Activated naive CD8-positive, alpha-beta T cell treated with anti-CD3 and anti-CD28 coated beads, Interleukin-2, amount 10 ng/mL, durations not matched to agents 7 days and 5 days (primary cell): Measurements from ENCODE around the gene RIC1. TPM values are rescaled to one million over a fixed set of nuclear protein-coding genes. Genes with fewer than 3 reads are reported as not detected.
A peak's percentile ranks its signal among the peaks of the same experiment; 100 is the strongest.
"Not testable (repeated sequence)": the region's sequence is repeated elsewhere in the genome, so short reads cannot be mapped to it uniquely, and the experiment has no call there.

Experiments
- ATAC-seq: fragments of 150-1000 bp; cut with Tn5 transposase; one replicate; pipeline ENCODE4 v1.10.0; 2021; ENCODE audit warnings: low read depth, moderate library complexity
- POLR2A ChIA-PET: fragments of 350-600 bp; sonication (Branson Sonifier 250); formaldehyde crosslinking; loops from one replicate; lab custom pipeline; 2021; ENCODE audit warnings: antibody characterized with exemption; lab: Charles Lee
- DNase-seq: peaks from one replicate; pipeline ENCODE4 v3.0.0; 2021
- H3K27ac Mint-ChIP-seq: one replicate; pipeline ENCODE4 v1.8.0; 2022; ENCODE audit warnings: mild to moderate bottlenecking, mixed read lengths
- H3K27me3 Mint-ChIP-seq: one replicate; pipeline ENCODE4 v1.8.0; 2022; ENCODE audit warnings: mild to moderate bottlenecking, moderate library complexity, mixed read lengths
- H3K36me3 Mint-ChIP-seq: one replicate; pipeline ENCODE4 v1.8.0; 2021; ENCODE audit warnings: mild to moderate bottlenecking, mixed read lengths
- H3K4me1 Mint-ChIP-seq: one replicate; pipeline ENCODE4 v1.8.0; 2021; ENCODE audit warnings: mixed read lengths
- H3K4me3 Mint-ChIP-seq: one replicate; pipeline ENCODE4 v1.8.0; 2022; ENCODE audit warnings: mild to moderate bottlenecking, moderate library complexity, mixed read lengths
- H3K9me3 Mint-ChIP-seq: one replicate; pipeline ENCODE4 v1.8.0; 2021; ENCODE audit warnings: mixed read lengths
- total RNA-seq, 2 experiments: library from RNA; stranded (reverse); gene quantifications; one replicate each; pipeline ENCODE4 v1.2.3, GENCODE V29; 2021

Gene RIC1
- total RNA-seq, 2 experiments from 2014 or later: 20.7 to 21.4 TPM

DNA sequence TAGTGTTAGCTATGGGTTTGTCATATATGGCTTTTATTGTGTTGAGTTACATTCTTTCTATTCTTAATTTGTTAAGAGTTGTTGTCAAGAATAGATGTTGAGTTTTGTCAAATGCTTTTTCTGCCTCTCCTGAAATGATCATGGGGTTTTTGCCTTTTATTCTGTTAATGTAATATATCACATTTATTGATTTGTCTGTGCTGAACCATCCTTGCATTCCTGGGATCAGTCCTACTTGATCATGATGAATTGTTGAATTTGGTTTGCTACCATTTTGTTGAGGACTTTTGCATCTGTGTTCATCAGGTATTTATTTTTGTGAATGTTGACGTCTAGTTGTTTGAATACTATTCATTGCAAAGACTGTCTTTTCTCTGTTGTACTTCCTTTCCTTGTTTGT lies 23.9 kb downstream of the RIC1 start:
- peaks cover 35% of the 10 kb centered on the region for H3K9me3 Mint-ChIP-seq
- H3K27me3 Mint-ChIP-seq: no peaks in the 10 kb centered on the region
- peaks cover 2% of the 10 kb centered on the region for H3K4me1 Mint-ChIP-seq
- ATAC-seq (no peak), DNase-seq (no peak)
- no peak overlapping the region for H3K27ac Mint-ChIP-seq
- H3K4me3 Mint-ChIP-seq: no peak overlapping the region
- H3K36me3 Mint-ChIP-seq: peaks cover 65% of the 10 kb centered on the region
- POLR2A ChIA-PET: interaction anchor here (0.6 to 1.5 kb wide), 3 partner anchors 12 to 36 kb away, joined by 3 to 4 read pairs (median 4); no protein-coding TSS in a partner anchor

- H3K27me3 Mint-ChIP-seq, POLR2A ChIA-PET, H3K4me3 Mint-ChIP-seq, DNase-seq, H3K27ac Mint-ChIP-seq, ATAC-seq: not testable (repeated sequence)
- H3K36me3 Mint-ChIP-seq: peaks cover 66% of the 10 kb centered on the region
- peaks cover 34% of the 10 kb centered on the region for H3K9me3 Mint-ChIP-seq
- peaks cover 29% of the 10 kb centered on the region for H3K4me1 Mint-ChIP-seq
Measured at GRCh38 chr9:5662804-5663203, 33.9 kb downstream of the RIC1 start.

- Mint-ChIP-seq H3K36me3 (peaks cover 69% of the 10 kb centered on the region), H3K27ac (no peak overlapping the region), H3K4me3 (no peak overlapping the region), H3K27me3 (no peaks in the 10 kb centered on the region), H3K4me1 (peaks cover 32% of the 10 kb centered on the region), H3K9me3 (peaks cover 31% of the 10 kb centered on the region)
- POLR2A ChIA-PET: interaction anchor here (1.3 kb wide), 1 partner anchor 13 kb away, joined by 3 read pairs; no protein-coding TSS in a partner anchor
- ATAC-seq: no peak
- DNase-seq: no peak
Measured at GRCh38 chr9:5665059-5665458, 36.2 kb downstream of the RIC1 start.

DNA sequence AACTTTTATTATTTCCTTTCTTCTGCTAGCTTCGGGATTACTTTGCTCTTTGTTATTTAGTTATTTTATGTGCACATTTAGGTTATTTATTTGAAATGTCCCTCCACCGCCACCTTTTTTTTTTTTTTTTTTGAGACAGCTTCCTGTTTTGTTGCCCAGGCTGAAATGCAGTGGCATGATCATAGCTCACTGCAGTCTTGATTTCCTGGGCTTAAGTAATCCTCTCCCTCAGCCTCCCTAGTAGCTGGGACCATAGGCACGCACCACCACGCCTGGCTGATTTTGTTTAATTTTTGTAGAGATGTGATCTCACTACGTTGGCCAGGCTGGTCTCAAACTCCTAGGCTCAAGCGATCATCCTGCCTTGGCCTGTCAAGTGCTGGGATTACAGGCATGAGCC lies 38.5 kb downstream of the RIC1 start:
- Mint-ChIP-seq H3K36me3 (peaks cover 50% of the 10 kb centered on the region), H3K9me3 (peaks cover 19% of the 10 kb centered on the region), H3K27me3 (no peaks in the 10 kb centered on the region), H3K27ac (no peak overlapping the region), H3K4me1 (peaks cover 40% of the 10 kb centered on the region), H3K4me3 (no peak overlapping the region)
- ATAC-seq (no peak), DNase-seq (no peak)
- POLR2A ChIA-PET: no interaction called here

DNA sequence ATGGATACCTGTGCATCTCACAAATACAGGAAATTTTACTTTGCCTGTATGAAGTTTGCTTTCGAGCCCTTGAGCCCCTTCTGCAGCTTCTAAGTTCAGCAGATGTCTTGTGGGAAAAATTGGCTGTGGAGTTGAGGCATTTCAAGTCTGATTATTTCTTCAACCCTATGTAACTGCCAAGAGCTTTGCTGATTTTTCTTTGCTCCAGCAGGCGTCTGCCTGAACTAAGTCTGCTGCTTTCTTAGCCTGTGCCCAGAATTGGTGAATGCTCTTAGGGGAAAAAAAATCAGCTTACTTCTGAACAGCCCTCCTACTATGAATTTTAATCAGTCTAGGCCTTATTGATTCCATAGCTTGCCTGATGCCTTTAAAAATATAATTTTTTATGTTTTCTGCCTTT lies 41.2 kb downstream of the RIC1 start:
- H3K4me1 Mint-ChIP-seq: peaks cover 32% of the 10 kb centered on the region
- no peaks in the 10 kb centered on the region for H3K27me3 Mint-ChIP-seq
- H3K36me3 Mint-ChIP-seq: peaks cover 33% of the 10 kb centered on the region
- H3K27ac Mint-ChIP-seq: no peak overlapping the region
- peaks cover 4% of the 10 kb centered on the region for H3K9me3 Mint-ChIP-seq
- no peak overlapping the region for H3K4me3 Mint-ChIP-seq
- ATAC-seq (no peak), DNase-seq (no peak)
- POLR2A ChIA-PET: no interaction called here

DNA sequence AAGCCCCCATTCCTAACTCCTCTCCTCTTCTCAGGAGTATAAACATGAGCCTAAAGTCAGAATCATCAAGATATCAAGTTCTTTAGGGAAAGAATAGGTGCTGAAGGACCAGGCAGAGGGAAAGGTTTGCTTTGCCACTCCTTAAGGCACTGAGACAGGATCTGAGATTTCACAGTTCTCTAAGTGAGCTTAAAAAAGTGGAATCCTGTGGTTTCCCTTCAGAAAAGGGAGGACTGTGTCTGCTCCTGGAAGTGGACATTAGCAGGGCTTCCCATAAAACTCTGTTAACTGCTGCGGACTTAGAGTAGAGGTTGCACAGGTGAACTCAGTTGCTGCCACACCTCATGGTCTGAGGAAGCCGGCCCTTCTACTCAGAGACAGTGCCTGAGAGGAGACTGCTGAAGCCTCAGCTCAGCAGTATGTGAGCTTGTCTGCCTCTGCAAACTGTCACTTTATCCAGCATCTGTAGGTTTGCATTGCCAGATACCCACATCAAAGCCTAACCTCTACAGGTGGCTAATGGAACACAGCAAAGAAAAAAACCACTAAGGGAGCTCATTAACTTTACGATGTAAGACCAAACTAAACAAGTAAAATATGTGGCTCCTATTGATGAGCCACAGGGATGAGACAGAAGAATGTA lies 42.9 kb downstream of the RIC1 start:
- Mint-ChIP-seq H3K4me3 (peak overlapping the region; percentile 23), H3K27me3 (no peaks in the 10 kb centered on the region), H3K27ac (peak overlapping the region; percentile 25), H3K9me3 (no peaks in the 10 kb centered on the region), H3K4me1 (peaks cover 23% of the 10 kb centered on the region), H3K36me3 (peaks cover 26% of the 10 kb centered on the region)
- DNase-seq (no peak), ATAC-seq (peak; percentile 97)
- POLR2A ChIA-PET: interaction anchor here (0.8 kb wide), 1 partner anchor 43 kb away, joined by 8 read pairs; the partner anchor contains the start of gene RIC1

GRCh38 chr9:5675046-5675445 lies 46.1 kb downstream of the RIC1 start:
- H3K27me3 Mint-ChIP-seq, POLR2A ChIA-PET, DNase-seq, ATAC-seq, H3K27ac Mint-ChIP-seq, H3K4me3 Mint-ChIP-seq, H3K9me3 Mint-ChIP-seq: not testable (repeated sequence)
- H3K36me3 Mint-ChIP-seq: peaks cover 16% of the 10 kb centered on the region
- H3K4me1 Mint-ChIP-seq: peaks cover 13% of the 10 kb centered on the region

DNA sequence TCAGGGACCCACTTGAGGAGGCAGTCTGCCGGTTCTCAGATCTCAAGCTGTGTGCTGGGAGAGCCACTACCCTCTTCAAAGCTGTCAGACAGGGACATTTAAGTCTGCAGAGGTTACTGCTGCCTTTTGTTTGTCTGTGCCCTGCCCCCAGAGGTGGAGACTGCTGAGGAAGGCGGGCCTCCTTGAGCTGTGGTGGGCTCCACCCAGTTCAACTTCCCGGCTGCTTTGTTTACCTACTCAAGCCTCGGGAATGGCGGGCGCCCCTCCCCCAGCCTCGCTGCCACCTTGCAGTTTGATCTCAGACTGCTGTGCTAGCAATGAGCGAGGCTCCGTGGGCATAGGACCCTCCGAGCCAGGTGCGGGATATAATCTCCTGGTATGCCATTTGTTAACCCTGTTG lies 54.7 kb downstream of the RIC1 start:
- Mint-ChIP-seq H3K36me3 (peaks cover 43% of the 10 kb centered on the region), H3K9me3 (peaks cover 25% of the 10 kb centered on the region)
- POLR2A ChIA-PET, ATAC-seq, H3K4me1 Mint-ChIP-seq, H3K27me3 Mint-ChIP-seq, DNase-seq, H3K4me3 Mint-ChIP-seq, H3K27ac Mint-ChIP-seq: not testable (repeated sequence)

DNA sequence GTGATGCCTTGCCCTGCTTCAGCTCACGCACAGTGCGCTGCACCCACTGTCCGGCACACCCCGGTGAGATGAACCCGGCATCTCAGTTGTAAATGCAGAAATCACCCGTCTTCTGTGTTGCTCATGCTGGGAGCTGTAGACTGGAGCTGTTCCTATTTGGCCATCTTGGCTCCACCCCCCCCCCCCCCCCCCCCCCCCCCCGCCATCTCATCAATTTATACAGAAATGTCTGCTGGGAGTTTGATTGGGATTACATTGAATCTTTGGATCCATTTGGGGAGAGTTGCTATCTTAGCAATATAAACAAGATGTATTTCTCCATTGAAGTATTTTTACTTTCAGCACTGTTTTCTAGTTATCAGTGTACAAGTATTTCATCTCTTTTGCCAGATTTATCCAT lies 55.2 kb downstream of the RIC1 start:
- DNase-seq (no peak), ATAC-seq (no peak)
- H3K27ac Mint-ChIP-seq: no peak overlapping the region
- peaks cover 42% of the 10 kb centered on the region for H3K36me3 Mint-ChIP-seq
- POLR2A ChIA-PET: no interaction called here
- no peak overlapping the region for H3K4me3 Mint-ChIP-seq
- no peaks in the 10 kb centered on the region for H3K27me3 Mint-ChIP-seq
- peaks cover 24% of the 10 kb centered on the region for H3K9me3 Mint-ChIP-seq
- peaks cover 7% of the 10 kb centered on the region for H3K4me1 Mint-ChIP-seq

- no peak overlapping the region for H3K27ac Mint-ChIP-seq
- ATAC-seq: no peak
- POLR2A ChIA-PET: interaction anchor here (0.7 kb wide), 1 partner anchor 87 kb away, joined by 4 read pairs; no protein-coding TSS in a partner anchor
- H3K27me3 Mint-ChIP-seq: no peaks in the 10 kb centered on the region
- peaks cover 3% of the 10 kb centered on the region for H3K4me1 Mint-ChIP-seq
- H3K36me3 Mint-ChIP-seq: peaks cover 17% of the 10 kb centered on the region
- DNase-seq: no peak
- no peak overlapping the region for H3K4me3 Mint-ChIP-seq
- peaks cover 8% of the 10 kb centered on the region for H3K9me3 Mint-ChIP-seq
Measured at GRCh38 chr9:5688109-5688508, 59.2 kb downstream of the RIC1 start.

GRCh38 chr9:5690278-5690677 lies 61.4 kb downstream of the RIC1 start:
- Mint-ChIP-seq H3K27me3 (no peaks in the 10 kb centered on the region), H3K27ac (no peak overlapping the region), H3K4me3 (no peak overlapping the region), H3K4me1 (peaks cover 3% of the 10 kb centered on the region), H3K9me3 (peaks cover 3% of the 10 kb centered on the region), H3K36me3 (peaks cover 7% of the 10 kb centered on the region)
- POLR2A ChIA-PET: no interaction called here
- ATAC-seq (no peak), DNase-seq (no peak)

GRCh38 chr9:5695860-5696259 lies 67.0 kb downstream of the RIC1 start:
- DNase-seq: no peak
- Mint-ChIP-seq H3K9me3 (no peaks in the 10 kb centered on the region), H3K36me3 (peaks cover 21% of the 10 kb centered on the region), H3K27me3 (no peaks in the 10 kb centered on the region), H3K4me3 (no peak overlapping the region), H3K4me1 (no peaks in the 10 kb centered on the region), H3K27ac (no peak overlapping the region)
- POLR2A ChIA-PET: no interaction called here
- no peak for ATAC-seq

- POLR2A ChIA-PET: no interaction called here
- no peak overlapping the region for H3K4me3 Mint-ChIP-seq
- H3K27ac Mint-ChIP-seq: no peak overlapping the region
Measured at GRCh38 chr9:5696884-5697283, 68.0 kb downstream of the RIC1 start.

DNA sequence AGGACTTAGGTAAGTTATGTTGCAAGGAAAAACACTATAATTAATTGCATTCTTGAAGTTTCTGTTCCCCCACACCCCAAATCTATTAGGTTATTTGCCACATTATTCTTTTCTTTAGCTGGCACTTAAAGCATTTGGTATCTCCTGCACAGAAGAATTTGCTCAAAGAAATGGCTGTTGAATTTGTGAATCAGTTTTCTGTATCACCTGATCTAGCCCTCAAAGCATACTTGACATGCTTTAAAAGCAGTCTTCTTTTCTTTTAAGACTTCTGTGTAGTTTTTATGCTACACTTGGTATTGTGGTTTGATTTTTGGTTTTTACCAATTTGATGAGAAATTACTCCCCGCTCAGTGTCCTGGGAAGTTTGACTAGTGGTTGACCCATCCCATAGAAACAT lies 69.1 kb downstream of the RIC1 start:
- H3K36me3 Mint-ChIP-seq: peaks cover 27% of the 10 kb centered on the region
- H3K27me3 Mint-ChIP-seq: no peaks in the 10 kb centered on the region
- no peaks in the 10 kb centered on the region for H3K9me3 Mint-ChIP-seq
- H3K4me1 Mint-ChIP-seq: no peaks in the 10 kb centered on the region
- ATAC-seq (no peak), DNase-seq (no peak)
- no peak overlapping the region for H3K4me3 Mint-ChIP-seq
- H3K27ac Mint-ChIP-seq: no peak overlapping the region
- POLR2A ChIA-PET: no interaction called here

More at GRCh38 chr9:5696884-5697283, 68.0 kb downstream of the RIC1 start:
- DNase-seq: no peak
- no peak for ATAC-seq
- Mint-ChIP-seq H3K36me3 (peaks cover 24% of the 10 kb centered on the region), H3K4me1 (no peaks in the 10 kb centered on the region), H3K9me3 (no peaks in the 10 kb centered on the region), H3K27me3 (no peaks in the 10 kb centered on the region)
